SK-N-MC (cell line): ENCODE measurements around the gene ZNF587B.
"Not testable (repeated sequence)": the region's sequence is repeated elsewhere in the genome, so short reads cannot be mapped to it uniquely, and the experiment has no call there.

Experiments
- DNase-seq: peaks from one replicate; pipeline ENCODE4 v3.0.0-alpha.2; 2011; ENCODE audit warnings: low read depth, low spot score
- H3K27ac ChIP-seq: fragments of 200-600 bp; sonication (generic); 2 replicates; pipeline ENCODE4 v1.5.1; 2016; ENCODE audit warnings: mixed run types
- H3K36me3 ChIP-seq: fragments of 200-600 bp; sonication (generic); 2 replicates; pipeline ENCODE4 v1.6.1; 2017; ENCODE audit warnings: antibody characterized with exemption, low read length, mixed read lengths; ENCODE audit not compliant: insufficient read depth
- H3K4me3 ChIP-seq: fragments of 200-600 bp; sonication (generic); 2 replicates; pipeline ENCODE4 v1.5.1; 2016
- H3K9ac ChIP-seq: fragments of 200-600 bp; sonication (generic); 2 replicates; pipeline ENCODE4 v1.8.0; 2017; ENCODE audit warnings: mixed run types, mixed read lengths; ENCODE audit not compliant: insufficient read length
- H3K9me3 ChIP-seq: fragments of 200-600 bp; sonication (generic); 2 replicates; pipeline ENCODE4 v1.6.1; 2017; ENCODE audit warnings: low read depth, mild to moderate bottlenecking, antibody characterized with exemption, low read length, moderate library complexity, mixed read lengths
- EZH2 ChIP-seq: fragments of 200-600 bp; sonication (generic); IDR thresholded peaks from one replicate; pipeline ENCODE4 v1.6.1; 2017; ENCODE audit warnings: antibody characterized with exemption
- FOXP2 ChIP-seq: optimal IDR thresholded peaks from 2 replicates; pipeline ENCODE3; 2011; ENCODE audit warnings: mild to moderate bottlenecking, moderate library complexity; ENCODE audit not compliant: insufficient read depth; ENCODE audit errors: extremely low read length, control extremely low read depth
- POLR2AphosphoS5 ChIP-seq: IDR thresholded peaks from 2 replicates; pipeline ENCODE4 v1.6.1; 2012; ENCODE audit warnings: mild to moderate bottlenecking, low read depth, low read length, borderline replicate concordance

ZNF587B gene

DNA sequence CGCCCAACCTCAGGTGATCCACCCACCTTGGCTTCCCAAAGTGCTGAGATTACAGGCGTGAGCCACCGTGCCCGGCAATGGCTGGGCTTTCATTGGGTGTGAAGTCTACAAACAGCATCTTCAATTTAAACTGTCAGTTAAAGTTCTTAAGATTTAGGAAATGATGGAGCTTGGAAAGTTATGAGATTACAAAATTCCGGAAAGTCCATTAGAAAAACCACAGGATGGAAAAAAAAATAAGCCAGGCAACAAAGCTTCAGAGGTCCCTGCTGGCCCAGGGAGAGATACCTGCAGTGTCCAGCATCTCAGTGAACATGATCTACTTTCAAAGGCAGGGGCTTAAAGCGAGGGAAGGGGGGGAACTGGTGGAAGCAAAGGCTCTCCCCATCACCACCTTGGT lies 4.6 kb upstream of the ZNF587B start:
- no peak for TF ChIP-seq POLR2AphosphoS5
- Histone ChIP-seq H3K9me3 (no peaks in the 10 kb centered on the region), H3K27ac (no peak overlapping the region), H3K9ac (no peak overlapping the region), H3K4me3 (no peak overlapping the region), H3K36me3 (peaks cover 69% of the 10 kb centered on the region)
- DNase-seq = no peak

- H3K9me3 ChIP-seq = no peaks in the 10 kb centered on the region
- no peak overlapping the region for H3K4me3 ChIP-seq
- H3K36me3 ChIP-seq = peaks cover 40% of the 10 kb centered on the region
- no peak for TF ChIP-seq POLR2AphosphoS5
- TF ChIP-seq EZH2 = no peak
- no peak for TF ChIP-seq FOXP2
- DNase-seq = no peak
- H3K9ac ChIP-seq = no peak overlapping the region
- no peak overlapping the region for H3K27ac ChIP-seq
Observed at GRCh38 chr19:57829316-57829715, 783 bp upstream of the ZNF587B start.

DNA sequence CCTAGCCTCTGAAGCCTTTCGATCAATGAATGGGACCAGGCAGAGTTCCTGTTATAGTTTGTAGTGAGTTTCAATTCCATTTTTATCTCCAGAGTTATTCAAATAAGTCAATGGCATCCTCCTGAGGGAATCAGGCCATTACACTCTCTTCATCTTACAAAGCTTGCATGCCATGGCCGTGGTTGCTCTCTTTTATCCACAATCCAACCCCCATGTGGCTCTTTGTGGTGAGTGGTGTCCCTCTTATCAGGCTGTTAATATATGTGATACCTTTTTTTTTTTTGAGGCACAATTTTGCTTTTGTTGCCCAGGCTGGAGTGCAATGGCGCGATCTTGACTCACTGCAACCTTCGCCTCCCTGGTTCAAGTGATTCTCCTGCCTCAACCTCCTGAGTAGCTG lies 6.9 kb downstream of the ZNF587B start:
- not testable (repeated sequence) for DNase-seq, H3K9me3 ChIP-seq, H3K27ac ChIP-seq, H3K4me3 ChIP-seq, H3K9ac ChIP-seq
- peaks cover 29% of the 10 kb centered on the region for H3K36me3 ChIP-seq

DNA sequence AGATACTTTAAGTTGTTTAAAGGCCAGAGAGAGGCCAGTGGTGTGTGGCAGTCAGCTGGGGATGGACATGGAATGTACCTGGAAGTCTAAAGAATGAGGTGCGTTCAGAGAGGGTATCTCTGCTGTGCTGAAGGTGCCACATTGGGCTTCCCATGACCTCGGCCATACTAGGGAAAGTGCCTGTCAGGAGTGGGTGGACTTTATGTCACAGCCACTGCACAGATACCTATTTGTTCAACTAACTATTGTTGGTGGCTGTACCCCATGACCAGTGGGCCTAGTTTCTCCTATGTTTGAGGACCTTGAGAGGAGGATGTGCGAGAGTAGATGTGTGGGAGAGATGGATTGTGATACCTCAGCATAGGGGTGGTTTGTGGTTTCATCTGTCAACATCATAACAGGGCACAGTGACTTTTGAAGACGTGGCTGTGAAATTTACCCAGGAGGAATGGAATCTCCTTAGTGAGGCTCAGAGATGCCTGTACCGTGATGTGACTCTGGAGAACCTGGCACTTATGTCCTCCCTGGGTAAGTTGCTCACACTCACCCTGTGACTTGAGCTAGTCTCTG lies 8.6 kb downstream of the ZNF587B start:
- peaks cover 43% of the 10 kb centered on the region for H3K36me3 ChIP-seq
- not testable (repeated sequence) for H3K9me3 ChIP-seq, H3K4me3 ChIP-seq, H3K9ac ChIP-seq, DNase-seq, H3K27ac ChIP-seq

- H3K36me3 ChIP-seq = peaks cover 55% of the 10 kb centered on the region
- TF ChIP-seq FOXP2 (no peak), EZH2 (no peak), POLR2AphosphoS5 (no peak)
- no peak overlapping the region for H3K27ac ChIP-seq
- no peaks in the 10 kb centered on the region for H3K9me3 ChIP-seq
- no peak overlapping the region for H3K9ac ChIP-seq
- H3K4me3 ChIP-seq = no peak overlapping the region
- no peak for DNase-seq
Observed at GRCh38 chr19:57841122-57841763, 11.1 kb downstream of the ZNF587B start.

GRCh38 chr19:57847164-57847563 lies 17.1 kb downstream of the ZNF587B start:
- H3K9me3 ChIP-seq, H3K9ac ChIP-seq, H3K27ac ChIP-seq, H3K4me3 ChIP-seq, DNase-seq: not testable (repeated sequence)
- H3K36me3 ChIP-seq = peaks cover 33% of the 10 kb centered on the region

- H3K27ac ChIP-seq, H3K9me3 ChIP-seq, DNase-seq, H3K9ac ChIP-seq: not testable (repeated sequence)
- Histone ChIP-seq H3K4me3 (peak overlapping the region; percentile 83), H3K36me3 (peaks cover 35% of the 10 kb centered on the region)
Observed at GRCh38 chr19:57849162-57849665, 19.1 kb downstream of the ZNF587B start.

DNA sequence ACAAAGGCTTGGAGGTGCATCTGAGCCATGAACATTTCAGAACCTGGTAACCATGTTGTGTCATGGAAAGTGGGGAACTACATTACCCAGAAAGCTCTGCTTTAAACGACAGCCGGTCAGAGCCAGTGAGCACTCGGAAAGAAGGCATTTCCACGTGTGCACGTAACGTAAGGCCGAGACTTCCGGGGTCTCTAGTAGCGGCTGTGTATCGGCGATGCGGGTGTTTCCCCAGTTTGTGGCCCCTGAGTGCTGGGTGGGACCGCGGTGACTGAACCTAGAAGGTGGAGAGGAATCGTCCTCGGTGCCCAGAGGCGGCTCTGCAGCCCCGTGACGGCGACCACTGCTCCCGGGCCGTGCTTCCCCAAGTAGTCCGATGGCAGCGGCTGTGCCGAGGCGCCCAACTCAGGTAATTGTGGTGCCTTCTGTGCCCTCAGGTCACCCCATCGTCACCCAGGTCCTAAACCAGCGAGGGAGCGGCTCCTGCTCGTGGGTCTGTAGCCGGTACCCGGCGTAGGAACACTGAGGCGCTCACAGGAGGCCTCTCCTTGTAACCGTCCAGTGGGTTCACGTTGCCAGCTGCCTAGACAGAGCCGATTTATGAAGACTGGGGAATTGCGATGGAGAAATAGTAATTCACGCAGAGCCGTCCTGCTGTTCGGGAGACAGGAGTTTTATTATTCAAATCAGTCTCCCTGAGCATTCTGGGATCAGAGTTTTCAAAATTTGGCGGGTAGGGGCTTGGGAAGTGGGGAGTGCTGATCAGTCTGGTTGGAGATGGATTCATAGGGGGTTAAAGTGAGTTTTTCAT lies 19.8 kb downstream of the ZNF587B start, which contains the start of gene ZNF587:
TSS of gene ZNF587 (plus strand) at position 194 of the 808 bp plus-strand sequence. CDS start at position 374, 180 bp downstream.
- not testable (repeated sequence) for H3K9me3 ChIP-seq, H3K27ac ChIP-seq
- peaks cover 34% of the 10 kb centered on the region for H3K36me3 ChIP-seq
- H3K4me3 ChIP-seq = peak within 1 kb of the TSS; percentile 83
- H3K9ac ChIP-seq = peak within 1 kb of the TSS; percentile 82
- peak; percentile 66 for DNase-seq
- peak; percentile 54 for TF ChIP-seq POLR2AphosphoS5

DNA sequence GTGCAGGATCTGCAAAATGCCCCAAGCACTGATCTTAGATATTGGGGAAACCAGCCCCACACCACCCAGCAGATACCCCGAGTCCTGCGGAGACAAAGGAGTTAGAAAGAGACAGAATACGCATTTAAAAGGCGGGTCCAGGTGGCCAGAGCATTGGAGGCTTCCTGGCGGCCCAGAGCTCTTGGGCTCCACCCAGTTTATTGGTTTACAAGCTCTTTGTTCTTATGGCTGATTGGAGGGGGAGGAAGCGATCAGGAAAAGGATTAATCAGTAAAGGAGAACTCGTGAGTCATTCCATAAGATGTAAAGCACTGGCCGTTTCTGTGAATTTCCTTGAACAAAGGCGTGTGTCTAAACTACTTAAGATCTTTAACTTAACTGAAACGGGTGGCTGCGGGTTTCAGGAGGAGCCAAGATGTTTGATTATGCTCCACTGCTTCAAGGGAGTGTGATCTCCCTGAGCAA lies 20.5 kb downstream of the ZNF587B start:
- H3K9me3 ChIP-seq = no peaks in the 10 kb centered on the region
- TF ChIP-seq FOXP2 (no peak), EZH2 (no peak), POLR2AphosphoS5 (no peak)
- peak overlapping the region; percentile 82 for H3K9ac ChIP-seq
- DNase-seq = no peak
- peaks cover 35% of the 10 kb centered on the region for H3K36me3 ChIP-seq
- no peak overlapping the region for H3K27ac ChIP-seq
- peak overlapping the region; percentile 83 for H3K4me3 ChIP-seq

GRCh38 chr19:57851812-57852603 lies 21.9 kb downstream of the ZNF587B start:
- DNase-seq, H3K4me3 ChIP-seq, H3K9me3 ChIP-seq, H3K27ac ChIP-seq, H3K9ac ChIP-seq: not testable (repeated sequence)
- H3K36me3 ChIP-seq = peaks cover 49% of the 10 kb centered on the region

GRCh38 chr19:57854117-57854516 lies 24.0 kb downstream of the ZNF587B start:
- not testable (repeated sequence) for H3K27ac ChIP-seq, DNase-seq, H3K4me3 ChIP-seq, H3K9ac ChIP-seq, H3K9me3 ChIP-seq
- H3K36me3 ChIP-seq = peaks cover 66% of the 10 kb centered on the region

- H3K9ac ChIP-seq, DNase-seq, H3K27ac ChIP-seq, H3K4me3 ChIP-seq: not testable (repeated sequence)
- H3K36me3 ChIP-seq = peaks cover 96% of the 10 kb centered on the region
- H3K9me3 ChIP-seq = peaks cover 25% of the 10 kb centered on the region; the same call in 1 of the 2 replicates
Observed at GRCh38 chr19:57862351-57862750, 32.3 kb downstream of the ZNF587B start.
